GM10847 (cell line): ENCODE measurements around the gene TTYH2.

ENCODE experiments used
- POLR2A ChIP-seq: IDR thresholded peaks from 2 replicates; pipeline ENCODE4 v1.6.1; 2011; ENCODE audit not compliant: insufficient read length; ENCODE audit errors: extremely low read depth

TTYH2 gene

DNA sequence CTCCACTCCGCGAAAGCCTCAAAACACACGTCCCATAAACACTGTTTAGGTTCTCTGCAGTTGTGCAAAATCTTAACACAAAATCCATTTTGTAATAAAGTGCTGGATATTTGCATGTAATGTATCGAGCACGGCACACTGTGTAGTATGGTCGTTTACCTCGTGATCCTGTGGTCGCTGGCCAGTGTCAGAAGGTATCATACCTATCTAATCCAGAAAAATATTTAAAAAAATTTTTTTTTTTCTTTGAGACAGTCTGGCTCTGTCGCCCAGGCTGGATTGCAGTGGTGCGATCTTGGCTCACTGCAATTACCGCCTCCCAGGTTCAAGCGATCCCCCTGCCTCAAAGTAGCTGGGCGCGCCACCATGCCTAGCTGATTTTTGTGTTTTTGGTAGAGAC is 8.9 kb upstream of the TTYH2 start:
- no peak for TF ChIP-seq POLR2A

DNA sequence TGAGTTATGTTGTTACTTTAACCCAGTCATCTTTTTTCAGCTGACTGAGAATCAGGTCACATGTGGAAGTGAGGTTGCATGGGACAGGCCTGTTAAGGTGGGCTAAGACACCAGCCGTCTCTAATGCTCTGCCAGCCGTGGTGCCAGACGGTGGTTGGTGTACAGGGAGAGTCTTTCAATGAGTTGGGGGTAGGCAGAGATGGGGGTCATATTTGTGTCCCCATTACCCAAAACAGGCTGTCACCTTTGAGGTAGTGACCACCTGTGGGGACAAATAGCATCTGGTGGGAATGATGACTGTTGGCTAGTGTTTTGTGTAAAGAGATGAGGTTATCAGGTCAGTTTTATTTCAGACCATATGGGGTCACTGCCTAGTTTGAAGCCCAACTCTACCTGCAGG is 8.1 kb upstream of the TTYH2 start:
- no peak for TF ChIP-seq POLR2A

DNA sequence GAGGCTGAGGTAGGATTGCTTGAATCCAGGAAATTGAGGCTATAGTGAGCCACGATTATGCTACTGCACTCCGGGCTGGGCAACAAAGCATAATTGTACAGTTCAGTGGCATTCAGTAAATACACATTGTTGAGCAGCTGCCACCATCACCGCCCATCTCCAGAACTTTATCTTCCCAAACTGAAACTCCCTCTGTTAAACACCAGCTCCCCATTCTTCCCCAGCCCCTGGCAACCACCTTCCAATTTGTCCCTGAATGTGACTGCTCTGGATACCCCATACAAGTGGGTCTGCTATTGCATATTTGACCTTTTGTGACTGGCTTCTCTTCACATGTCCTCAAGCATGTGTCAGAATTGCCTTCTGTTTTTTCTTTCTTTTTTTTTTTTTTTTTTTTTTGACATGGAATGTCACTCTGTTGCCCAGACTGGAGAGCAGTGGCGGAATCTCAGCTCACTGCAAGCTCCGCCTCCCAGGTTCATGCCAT is 7.0 kb upstream of the TTYH2 start:
- TF ChIP-seq POLR2A = no peak

DNA sequence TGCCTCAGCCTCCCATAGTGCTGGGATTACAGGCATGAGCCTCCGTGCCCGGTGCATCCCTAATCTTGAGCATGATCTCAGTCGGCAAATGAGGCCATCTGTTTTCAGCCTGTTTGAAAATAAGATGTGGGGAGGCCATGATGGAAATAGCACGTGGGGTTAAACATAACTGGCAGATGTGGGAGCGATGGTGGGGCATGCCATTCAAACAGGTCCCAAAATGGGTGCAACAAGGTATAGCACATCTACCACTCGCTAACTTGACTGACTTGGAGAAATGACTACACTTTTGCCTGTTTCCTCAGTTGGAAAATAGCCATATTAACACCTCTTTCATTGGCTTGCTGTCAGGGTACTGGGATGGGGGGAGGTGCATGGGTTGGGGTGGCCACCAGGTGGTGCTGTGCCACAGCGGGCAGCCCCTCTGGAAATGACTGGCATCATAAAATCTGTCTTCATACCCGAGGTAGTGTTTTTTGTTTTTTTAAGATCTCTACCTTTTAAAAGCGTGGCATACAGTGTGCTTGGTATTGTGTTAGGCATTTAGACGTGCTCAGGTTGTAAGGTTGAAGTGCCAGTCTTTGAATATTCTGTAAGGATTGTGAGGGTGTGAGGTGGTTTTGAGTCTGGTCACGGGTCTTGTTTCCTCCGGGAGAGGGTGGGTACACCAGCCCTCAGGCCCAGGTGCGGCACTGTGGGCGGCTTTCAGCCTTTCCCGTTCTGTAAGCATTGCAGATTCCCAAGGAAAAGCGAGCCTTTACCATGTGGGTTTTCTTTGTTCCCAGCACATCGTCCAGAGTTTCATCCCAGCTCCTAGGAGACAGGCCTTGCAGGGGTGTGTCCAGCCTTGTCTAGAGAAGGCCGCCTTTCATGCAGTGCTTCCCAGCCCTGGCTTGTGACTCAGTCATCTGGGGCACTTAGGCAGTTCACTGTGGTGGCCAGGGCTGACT is 2.9 kb upstream of the TTYH2 start:
- TF ChIP-seq POLR2A = no peak

DNA sequence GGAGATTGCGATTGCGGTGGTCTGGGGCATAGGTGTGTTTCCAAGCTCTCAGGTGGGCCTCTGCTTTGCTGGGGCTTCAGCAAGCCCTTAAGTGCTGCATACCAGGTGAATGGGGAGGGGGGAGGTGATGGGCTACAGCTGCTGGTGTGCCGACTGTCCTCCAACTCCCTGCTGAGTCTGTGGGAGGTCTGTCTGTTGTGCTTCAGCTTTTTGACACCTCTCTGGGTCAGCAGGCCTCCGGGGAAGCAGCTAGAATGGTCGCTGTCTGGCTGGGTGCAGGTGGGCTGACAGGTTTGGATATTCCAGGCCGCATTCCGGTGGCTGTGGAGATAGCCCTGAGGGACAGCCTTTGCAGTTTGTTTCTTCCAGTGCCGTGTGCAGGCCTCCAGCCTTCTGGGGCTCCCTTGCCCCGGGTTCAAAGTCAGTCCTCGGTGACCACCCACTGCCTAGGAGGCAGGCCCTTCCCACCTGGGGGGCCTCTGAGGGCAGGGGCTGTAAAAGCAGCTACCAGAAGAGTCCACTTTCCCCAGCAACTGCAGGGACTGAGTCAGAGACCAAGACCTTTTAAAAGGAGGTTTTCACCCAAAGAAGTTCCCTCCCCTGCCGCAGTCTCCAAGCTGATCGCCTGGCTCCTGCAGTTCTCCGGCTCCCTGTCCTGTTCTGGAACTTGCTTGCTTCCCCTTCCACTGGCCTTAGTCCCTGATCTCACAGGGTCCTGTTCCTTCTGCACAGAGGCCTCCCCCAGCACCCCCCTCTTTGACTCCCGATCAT is 2.0 kb upstream of the TTYH2 start:
- TF ChIP-seq POLR2A = no peak

DNA sequence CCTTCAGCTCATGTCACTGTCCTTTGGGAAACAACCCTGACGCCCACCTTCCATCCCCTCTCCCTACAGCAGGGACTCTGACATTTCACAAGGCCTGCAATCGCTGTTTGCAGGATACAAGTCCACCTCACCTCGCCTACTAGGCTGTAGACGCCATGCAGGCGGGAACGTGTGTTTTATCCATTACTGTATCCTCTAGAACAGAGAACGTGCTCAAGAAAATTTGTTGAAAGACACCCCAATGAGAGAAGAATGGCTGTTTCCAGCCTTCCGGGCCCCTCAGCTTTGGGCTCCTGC is 1.5 kb upstream of the TTYH2 start:
- no peak for TF ChIP-seq POLR2A

DNA sequence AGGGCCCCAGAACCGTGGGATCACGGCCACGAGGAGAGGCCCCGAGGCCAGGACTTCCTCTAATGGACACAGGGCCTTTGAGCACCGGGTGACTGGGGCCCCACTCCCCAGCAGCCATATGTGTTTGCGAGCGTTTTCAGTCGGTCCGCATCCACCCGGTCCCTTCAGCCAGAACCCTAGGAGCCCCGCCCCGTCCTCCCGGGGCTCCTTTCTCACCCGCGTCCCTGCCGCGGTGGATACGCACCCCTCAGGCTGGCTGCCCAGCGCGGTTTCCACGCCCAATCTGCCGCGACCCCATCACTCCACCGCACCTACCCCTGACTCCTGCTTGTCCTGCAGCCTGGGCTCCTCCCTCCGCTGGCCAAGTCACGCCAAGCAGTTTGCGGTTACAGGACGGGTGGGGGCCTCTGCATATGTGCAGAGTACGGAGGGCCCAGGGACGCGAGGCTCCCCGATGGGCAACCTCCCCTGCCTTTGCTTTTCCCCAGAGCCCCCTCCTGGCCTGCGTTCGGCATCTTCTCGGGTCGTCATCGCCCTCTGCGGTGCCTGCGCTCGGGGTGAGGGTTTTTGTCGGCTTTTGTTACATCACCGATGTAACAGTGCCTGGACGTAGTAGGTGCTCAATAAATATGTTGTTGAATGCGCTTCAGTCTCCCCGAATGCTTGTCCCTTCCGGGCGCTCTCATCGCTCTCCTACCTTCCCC is 1.0 kb upstream of the TTYH2 start:
- TF ChIP-seq POLR2A = no peak

DNA sequence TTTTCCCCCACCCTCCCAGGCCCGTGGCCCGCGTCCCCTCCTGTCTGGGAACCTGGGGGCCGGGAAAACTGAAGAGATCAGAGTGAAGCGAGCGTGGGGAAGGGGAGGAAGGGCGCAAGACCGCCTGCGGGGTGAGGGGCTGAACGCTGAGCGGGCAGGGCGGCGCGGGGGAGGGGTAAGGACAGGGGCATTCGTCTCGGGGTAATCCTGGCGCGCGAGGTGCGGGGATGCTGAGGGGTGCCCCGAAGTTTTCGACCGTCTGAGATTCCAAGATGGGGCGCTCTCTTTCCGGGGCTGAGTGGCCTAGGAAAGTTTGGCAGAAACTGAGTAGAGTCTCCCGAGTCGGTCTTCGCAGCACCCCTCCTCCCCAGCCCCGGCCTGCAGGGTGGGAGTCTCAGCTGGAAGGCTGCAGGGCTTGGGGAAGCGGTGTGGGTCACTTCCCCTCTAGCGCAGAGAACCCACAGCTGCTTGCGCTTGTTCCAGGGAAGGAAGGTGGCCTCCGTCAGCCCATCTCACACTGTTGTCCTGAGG is 555 bp downstream of the TTYH2 start:
- TF ChIP-seq POLR2A = no peak

DNA sequence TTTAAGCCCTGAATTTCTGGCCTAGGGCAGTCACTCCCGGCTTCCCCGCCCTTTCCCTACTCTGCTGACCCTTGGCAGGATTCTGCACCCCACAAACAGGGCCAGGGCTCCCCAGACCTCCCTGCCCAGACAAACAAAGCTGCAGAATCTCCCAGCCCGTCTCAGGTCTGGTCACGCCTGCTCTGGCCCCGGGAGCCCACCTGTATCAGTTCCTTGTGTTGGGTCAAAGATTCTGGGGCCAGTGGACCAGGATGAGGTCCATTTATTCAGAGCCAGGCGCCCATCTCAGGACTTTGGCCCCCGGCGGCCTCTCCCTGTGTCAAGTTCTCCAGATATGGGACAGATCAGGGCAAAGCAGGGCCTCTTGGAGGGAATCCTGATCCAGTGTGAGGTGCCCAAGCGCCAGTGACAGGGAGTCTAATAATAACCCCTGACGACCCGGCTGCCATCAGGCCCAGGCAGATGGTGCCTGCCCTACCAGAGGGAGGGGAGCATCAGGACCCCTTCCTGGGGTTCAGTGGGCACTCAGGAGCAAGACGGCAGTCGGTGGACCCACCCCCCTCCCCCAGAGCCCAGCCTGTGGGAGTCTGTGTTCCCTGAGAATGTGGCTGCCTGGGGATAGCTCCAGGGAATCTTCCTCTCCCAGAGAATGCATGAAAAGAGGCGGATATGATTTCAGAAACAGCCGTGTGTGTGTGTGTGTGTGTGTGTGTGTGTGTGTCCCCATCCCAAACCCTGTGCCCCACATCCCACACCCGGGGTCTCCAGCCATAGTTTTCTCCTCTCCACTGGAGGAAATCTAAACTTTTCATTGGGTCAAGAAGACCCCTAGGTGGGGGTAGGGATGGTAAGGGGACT is 1.3 kb downstream of the TTYH2 start:
- TF ChIP-seq POLR2A = no peak

DNA sequence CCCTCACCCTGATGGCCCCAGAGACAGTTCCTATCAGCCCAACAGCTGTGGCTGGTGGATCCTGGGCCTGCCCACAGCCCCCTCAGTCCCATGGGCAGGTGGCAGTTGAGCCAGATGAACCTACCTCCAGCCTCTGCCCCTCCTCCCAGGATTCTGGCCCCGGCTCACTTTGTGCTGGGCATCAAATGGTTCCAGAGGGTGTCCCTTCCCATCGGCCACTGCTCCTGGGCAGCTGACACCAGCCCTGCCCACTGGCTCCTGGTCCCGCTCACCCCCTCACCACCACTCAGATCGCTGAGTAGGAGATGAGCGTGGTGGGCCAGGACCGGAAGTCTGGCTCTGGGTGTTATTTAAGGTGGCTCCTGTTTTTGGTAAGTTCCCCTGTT is 2.0 kb downstream of the TTYH2 start:
- TF ChIP-seq POLR2A = no peak

DNA sequence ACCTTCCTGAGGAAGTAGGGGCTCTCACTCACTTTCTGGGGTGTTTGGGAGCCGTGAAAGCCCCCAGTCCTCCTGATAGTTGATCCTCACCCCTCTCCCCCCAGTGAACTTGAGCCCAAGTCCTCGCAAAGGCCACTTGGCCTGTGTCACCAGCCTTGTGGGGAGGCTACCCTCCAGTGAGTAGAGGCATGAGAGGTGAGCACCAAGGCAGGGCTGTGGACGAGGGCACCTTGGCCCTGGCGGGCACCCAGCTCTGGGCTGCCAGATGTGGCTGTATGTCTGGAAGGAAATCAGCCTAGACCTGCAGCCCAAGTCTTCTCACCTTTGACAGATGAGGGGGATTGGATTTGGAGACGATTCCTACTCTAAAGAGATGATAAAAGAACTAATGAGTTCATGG is 3.1 kb downstream of the TTYH2 start:
- no peak for TF ChIP-seq POLR2A

DNA sequence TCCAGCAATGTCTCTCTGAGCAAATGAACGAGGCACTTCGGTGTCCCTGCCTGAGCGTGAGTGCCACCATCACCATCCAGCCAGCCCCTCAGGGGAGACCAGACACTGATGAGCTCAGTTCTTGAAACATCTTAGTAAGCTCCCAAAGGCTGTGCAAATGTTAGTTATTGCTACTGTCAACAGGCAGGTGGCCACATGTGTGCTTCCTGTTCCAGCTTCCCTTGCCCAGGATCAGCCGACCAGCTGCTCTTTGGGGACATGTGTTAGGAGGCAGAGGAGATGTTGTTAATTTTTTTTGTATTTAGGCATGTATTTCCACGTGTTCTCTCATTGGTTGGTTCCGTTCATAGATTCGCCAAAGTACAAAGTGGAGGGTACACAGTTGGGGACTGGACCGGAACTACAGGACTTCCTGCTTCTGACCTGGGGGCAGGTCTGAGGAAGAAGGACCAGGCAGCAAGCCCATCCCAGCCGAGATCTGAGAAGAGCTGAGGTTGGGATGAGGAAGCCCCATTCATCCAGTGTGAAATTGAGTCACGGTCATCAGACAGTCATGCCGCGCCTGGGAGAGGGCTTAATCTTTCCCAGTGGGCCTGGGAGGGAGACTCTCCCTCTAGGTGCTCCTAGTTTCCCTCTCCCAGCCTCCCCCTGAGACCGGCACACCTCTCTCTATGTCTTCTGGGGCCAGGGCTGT is 3.8 kb downstream of the TTYH2 start:
- no peak for TF ChIP-seq POLR2A

DNA sequence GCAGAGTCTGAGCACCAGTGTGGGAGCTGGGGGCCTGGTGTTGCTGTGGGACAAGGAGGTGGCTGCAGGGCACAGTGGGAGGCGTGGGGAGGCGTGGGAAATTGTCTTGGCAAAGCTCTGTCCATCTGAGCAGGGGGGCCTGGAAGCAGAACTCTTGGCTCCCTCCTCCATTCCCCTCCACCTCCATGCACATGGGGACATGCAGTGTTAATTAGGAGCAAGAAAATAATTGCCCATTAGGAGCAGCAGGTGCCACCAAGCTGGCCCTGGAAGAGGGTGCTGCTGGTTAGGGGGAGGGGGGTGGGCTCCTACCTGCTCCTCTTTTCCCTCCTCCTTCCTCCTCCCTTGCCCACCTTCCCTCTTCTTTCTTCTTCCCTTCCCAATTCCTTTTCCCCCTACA is 4.5 kb downstream of the TTYH2 start:
- no peak for TF ChIP-seq POLR2A

DNA sequence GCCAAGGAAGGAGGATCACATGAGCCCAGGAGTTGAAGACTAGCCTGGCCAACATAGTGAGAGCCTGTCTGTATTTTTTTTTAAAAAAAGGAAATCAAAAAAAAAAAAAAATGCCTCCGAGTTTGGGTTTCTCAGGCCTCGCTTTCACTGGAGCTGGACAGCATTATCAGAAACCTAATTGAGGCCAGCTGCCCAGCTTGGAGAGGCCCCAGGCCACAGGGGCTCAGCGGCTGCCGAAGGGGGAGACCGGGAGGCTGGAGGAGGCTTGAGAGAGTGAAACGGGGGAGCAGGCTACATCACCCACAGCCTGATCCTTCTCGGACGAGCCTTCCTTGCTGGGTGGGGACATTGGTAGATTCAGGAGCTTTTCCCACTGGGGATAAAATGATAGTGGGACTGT is 5.1 kb downstream of the TTYH2 start:
- TF ChIP-seq POLR2A = no peak
